NCI-H526 (cell line): Measurements from ENCODE around the gene STX10.

Source experiments
- DNase-seq, 2 experiments: peaks; one replicate each; lab custom pipeline; 2025; lab: John Stamatoyannopoulos, UW

STX10 gene

GRCh38 chr19:13139633-13140311 lies 10.4 kb downstream of the STX10 start:
- no peak for DNase-seq

GRCh38 chr19:13138916-13139198 lies 11.3 kb downstream of the STX10 start:
- no peak for DNase-seq

DNA sequence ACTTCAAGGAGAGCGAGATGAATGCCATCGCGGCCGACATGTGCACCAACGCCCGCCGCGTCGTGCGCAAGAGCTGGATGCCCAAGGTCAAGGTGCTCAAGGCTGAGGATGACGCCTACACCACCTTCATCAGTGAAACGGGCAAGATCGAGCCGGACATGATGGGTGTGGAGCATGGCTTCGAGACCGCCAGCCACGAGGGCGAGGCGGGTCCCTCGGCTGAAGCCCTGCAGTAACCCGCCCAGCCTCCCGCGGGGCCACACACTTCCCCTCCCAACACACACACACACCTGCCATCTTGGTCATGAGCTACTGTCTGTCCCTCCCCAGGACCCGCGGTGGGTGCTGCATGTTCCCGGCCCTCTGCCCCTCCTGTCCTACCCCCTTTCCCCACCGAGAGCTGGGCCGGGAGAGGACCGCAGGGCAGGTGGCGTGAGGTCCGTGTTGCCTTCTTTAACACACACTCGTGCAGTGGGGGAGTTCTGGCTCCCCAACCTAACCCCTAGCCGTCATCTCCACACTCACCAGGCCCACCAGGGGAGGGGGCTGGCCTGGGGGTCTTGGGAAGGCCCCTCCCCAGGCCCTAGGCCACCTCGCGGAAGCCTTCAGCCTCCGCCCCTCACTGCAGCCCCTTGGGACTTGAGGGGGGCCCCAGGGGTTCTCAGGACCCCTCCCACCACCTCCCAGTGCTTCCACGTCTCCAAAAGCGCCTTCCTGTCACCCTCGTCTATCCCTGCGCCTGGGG lies 11.8 kb downstream of the STX10 start:
- DNase-seq = no peak

GRCh38 chr19:13137290-13137794 lies 12.8 kb downstream of the STX10 start:
- no peak for DNase-seq

GRCh38 chr19:13135068-13136062 lies 14.8 kb downstream of the STX10 start:
- no peak for DNase-seq

DNA sequence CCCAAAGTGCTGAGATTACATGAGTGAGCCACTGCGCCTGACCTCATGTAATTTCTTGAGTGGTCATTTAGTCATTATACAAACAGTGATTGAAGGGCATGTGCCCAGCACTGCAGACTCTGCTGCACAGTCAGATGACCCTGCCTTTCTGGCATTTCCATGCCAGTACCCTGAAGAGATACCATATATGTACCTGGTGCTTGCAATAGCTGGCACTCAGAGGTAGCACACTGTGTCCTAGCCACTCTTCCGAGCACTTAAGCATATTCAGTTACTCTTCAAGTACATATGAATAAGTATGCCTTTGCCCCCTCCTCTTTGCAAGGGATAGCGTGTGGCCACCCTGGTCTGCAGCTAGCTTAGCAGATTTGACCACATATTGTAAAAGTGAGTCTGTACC lies 15.5 kb downstream of the STX10 start:
- DNase-seq = no peak

DNA sequence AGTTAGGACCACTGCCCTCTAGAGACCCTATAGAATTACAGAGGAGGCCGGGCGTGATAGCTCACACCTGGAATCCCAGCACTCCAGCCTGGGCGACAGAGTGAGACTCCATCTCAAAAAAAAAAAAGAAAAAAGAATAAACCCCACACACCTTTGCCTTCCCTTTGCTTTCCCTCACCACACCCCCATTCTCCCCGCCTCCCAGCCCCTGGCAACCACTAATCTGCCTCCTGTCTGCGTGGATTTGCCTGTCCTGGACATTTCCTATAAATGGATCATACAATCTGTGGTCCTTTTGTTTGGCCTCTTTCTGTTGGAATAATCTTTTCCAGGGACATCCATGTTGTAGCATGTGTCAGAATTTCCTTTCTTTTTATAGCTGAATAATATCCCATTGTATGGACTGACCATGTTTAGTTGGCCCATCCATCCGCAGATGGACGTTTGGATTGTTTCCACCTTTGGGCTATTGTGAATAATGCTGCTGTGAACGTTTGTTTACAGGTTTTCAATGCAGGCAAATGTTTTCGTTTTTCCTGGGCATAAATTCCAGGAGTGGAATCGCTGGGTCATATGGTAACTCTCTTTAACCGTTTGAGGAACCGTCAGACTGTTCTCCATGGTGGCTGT lies 16.8 kb downstream of the STX10 start:
- no peak for DNase-seq

- DNase-seq = no peak
These were observed 17.5 kb downstream of the STX10 start for GRCh38 chr19:13132471-13133180.

DNA sequence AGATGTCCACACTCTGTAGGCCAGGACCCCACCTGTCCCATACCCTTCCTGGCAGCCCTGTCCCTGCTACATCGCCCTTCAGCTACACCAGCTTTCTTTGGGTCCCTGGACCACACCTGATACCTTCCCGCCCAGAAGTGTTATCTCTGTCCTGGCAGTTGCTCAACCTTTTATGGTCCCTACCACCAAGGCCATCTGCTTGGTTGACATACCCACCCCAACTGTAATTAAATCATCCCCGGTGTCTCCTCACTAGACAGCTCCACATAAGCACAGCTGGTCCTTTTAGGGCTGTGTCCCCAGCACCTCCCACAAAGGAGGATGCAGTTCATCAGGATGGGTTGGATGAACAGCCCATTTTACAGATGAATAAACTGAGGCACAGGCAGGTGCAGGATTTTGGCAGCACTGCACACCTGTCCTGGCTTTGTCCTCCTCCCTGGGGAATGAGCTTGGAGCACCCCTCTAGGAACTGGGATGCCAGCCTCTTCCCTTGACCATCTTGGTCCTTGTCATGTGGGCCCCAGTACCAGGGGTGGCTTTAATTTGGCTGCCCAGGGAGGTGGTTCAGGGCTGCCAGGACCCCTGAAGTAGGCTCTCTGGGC lies 19.2 kb downstream of the STX10 start:
- no peak for DNase-seq

DNA sequence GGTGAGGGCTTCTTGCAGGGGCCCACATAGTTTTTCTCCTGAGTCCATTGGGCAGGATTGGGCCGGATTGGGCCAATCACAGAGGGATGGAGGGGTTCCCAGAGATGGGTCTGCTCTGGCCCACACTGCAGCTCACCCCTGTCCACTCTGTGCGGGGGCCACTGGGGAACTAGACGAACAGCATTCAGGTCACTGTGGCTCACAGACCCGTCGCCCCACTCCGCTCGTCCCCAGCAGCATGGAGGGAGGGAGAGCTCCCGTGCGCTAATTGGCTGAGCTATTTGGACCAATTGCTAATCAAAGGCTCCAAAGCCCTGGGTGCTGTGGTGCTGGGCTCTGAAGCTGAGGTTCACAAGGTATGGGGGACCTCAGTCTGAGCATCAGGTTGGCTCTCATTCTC lies 20.8 kb downstream of the STX10 start:
- no peak for DNase-seq

- no peak for DNase-seq
These were observed 21.6 kb downstream of the STX10 start for GRCh38 chr19:13128583-13128982.

- DNase-seq = no peak
These were observed 22.2 kb downstream of the STX10 start for GRCh38 chr19:13127811-13128575.

DNA sequence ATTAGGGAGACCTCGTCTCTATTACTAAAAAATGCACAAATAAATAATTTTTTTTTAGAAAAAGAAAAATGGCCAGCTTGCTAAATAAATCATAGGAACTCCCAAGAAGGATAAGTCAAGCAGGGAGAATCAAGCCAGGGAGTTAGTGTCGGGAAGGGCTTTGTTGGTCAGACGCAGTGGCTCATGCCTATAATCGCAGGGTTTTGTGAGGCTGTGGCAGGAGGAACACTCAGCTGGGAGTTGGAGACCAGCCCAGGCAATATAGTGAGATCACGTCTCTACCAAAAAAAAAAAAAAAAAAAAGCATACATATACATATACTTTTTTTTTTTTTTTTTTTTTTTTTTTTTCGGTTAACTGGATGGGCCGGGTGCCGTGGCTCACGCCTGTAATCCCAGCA lies 23.1 kb downstream of the STX10 start:
- DNase-seq = no peak

DNA sequence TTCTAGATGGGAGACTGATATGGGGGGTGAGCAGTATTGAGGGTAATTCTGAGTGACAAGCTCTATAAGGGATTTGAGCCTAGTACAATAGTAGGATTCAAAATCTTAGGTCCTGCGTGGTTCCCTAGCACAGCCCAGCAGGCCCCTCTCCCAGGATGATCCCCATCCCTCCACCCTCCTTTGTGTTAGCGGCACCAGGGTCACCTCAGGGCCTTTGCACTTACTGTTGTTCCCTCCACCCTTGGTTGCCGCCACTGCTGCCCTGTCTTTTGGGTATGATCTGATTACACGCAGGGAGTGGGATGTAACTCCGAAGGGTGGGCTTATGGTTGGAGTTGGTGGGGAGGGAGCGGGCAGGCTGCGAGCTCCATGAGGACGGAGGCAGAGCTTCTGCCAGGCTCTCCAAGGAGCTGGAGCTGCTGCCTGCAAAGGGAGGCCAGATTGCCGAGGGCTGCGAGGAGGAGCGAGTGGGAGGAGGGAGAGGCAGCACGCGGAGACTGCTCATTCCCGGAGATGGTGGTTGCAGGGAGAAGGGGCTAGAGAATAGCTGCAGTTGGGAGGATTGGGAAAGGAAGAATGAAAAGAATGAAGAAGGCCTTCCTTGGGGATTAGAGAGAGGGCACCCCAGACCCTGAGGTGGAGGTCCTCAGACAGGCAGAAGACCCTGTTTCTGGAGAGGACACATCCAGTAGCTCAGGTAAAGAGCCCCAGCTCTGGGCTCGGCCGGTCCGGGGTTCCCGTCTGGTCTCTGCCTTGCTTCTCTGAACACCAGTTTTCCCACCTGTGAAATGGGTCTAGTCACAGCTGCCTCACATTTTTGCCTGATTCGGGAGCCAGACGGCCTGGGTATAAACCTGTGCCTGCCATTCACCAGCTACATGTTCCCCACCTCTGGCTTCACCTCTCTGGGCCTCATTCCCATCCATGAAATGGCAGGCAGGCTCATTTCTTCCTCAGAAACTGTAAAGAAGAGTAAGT lies 26.9 kb downstream of the STX10 start:
- DNase-seq = no peak

- no peak for DNase-seq
These were observed 27.8 kb downstream of the STX10 start for GRCh38 chr19:13122275-13122878.

GRCh38 chr19:13121551-13122274 lies 28.5 kb downstream of the STX10 start:
- DNase-seq = no peak

DNA sequence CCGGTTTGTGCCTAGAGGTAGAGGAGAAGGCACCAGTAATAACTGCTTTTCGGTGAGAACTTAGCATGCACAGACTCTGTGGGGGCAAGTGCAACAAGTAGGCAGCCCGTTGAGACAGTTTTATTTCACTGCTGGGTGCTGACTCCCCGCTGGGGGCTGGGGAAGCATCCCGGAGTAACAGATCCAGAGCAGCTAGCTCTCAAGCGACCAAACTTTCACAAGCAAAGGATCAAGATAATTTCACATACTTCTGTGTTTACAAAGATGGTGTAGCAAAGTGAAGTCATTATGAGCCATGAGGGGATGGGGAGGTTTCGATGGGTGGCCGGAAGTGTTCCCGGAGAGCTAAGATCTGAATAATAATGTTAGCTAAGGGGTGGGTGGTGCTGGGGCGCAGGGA lies 29.4 kb downstream of the STX10 start:
- no peak for DNase-seq

GRCh38 chr19:13120031-13120430 lies 30.1 kb downstream of the STX10 start:
- DNase-seq = no peak
